Measurements from ENCODE around the gene DNAJC3. TPM values are rescaled to one million over a fixed set of nuclear protein-coding genes. Genes with fewer than 3 reads are reported as not detected.

The DNAJC3 gene
- total RNA-seq, 1 experiment from 2014 or later = 25.7 TPM

GRCh38 chr13:95708391-95708774 is 31.4 kb downstream of the DNAJC3 start:
- BruUV-seq (replicated peaks) = no TSS peak
- no peak for TF ChIP-seq SIN3A (IDR thresholded peaks at IDR 0.05; ENCODE audit: borderline replicate concordance, insufficient read depth, low read depth, low read length)
- no peak for TF ChIP-seq POLR2AphosphoS5 (IDR thresholded peaks at IDR 0.05; ENCODE audit: low read depth, low read length)
- no peak for TF ChIP-seq REST (IDR thresholded peaks at IDR 0.05; ENCODE audit: insufficient read depth in 1 of 2, low read depth in 2 of 2, low read length in 1 of 2)
- no peak for TF ChIP-seq TCF7L2 (IDR thresholded peaks at IDR 0.05; ENCODE audit: low read depth, low read length)
- intact Hi-C loops (cut with micrococcal nuclease; ENCODE audit: unreplicated experiment) (no loop called here), in situ Hi-C loops (cut with HindIII; ENCODE audit: low pct_unique_long_range_greater_than_20kb, low sequenced_read_pairs) (no loop called here)
- no peaks in the 10 kb centered on the region for H3K4me1 ChIP-seq (ENCODE audit: control insufficient read depth, insufficient read depth, low read length)
- H3K4me3 ChIP-seq (ENCODE audit: low read depth in 2 of 2, low read length in 2 of 2) = no peak overlapping the region
- no peak for ATAC-seq
- DNase-seq (ENCODE audit: low read depth, low spot score) = no peak
- H3K36me3 ChIP-seq (ENCODE audit: control insufficient read depth, insufficient read depth, low read length) = no peaks in the 10 kb centered on the region
- POLR2A ChIA-PET = no interaction called here
- no peaks in the 10 kb centered on the region for H3K9me3 ChIP-seq (ENCODE audit: control insufficient read depth, insufficient read depth, low read depth, low read length)
- no peak overlapping the region for H3K27ac ChIP-seq (ENCODE audit: low read length)
- CTCF ChIA-PET = no interaction called here
- H3K27me3 ChIP-seq (ENCODE audit: control insufficient read depth, insufficient read depth, low read length) = no peaks in the 10 kb centered on the region

DNA sequence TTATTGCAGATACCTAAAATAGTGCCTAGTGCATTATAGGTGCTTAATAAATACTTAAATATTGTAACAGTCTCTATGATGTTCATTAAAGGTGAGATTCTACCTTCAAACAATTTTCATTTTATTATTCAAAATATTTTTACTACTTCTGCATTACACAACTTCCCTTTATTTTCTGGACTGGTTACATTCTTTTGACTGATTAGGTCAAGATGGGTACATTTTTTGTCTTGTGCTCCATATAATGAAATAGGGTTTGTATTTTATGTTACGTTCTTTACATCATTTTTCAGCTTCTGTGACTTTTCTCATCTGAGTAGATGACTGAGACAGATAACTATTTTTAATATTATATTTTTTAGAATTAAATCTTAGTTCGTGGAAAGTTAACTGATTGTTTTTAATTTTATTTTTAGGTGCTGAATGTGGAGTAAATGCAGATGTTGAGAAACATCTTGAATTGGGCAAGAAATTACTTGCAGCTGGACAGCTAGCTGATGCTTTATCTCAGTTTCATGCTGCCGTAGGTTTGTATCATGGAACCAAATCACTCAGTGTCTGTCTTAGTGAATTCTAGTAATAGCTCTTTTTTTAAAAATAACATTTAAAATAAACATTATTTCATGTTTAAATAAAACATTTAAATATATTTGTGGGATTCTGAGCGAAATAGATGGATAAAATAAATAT is 32.0 kb downstream of the DNAJC3 start:
- Histone ChIP-seq H3K4me1 (ENCODE audit: control insufficient read depth, insufficient read depth, low read length) (no peaks in the 10 kb centered on the region), H3K27ac (ENCODE audit: low read length) (no peak overlapping the region), H3K27me3 (ENCODE audit: control insufficient read depth, insufficient read depth, low read length) (no peaks in the 10 kb centered on the region), H3K9me3 (ENCODE audit: control insufficient read depth, insufficient read depth, low read depth, low read length) (no peaks in the 10 kb centered on the region), H3K36me3 (ENCODE audit: control insufficient read depth, insufficient read depth, low read length) (no peaks in the 10 kb centered on the region), H3K4me3 (ENCODE audit: low read depth in 2 of 2, low read length in 2 of 2) (no peak overlapping the region)
- in situ Hi-C loops (cut with HindIII; ENCODE audit: low pct_unique_long_range_greater_than_20kb, low sequenced_read_pairs) (no loop called here), intact Hi-C loops (cut with micrococcal nuclease; ENCODE audit: unreplicated experiment) (no loop called here)
- ChIA-PET POLR2A (interaction anchor here (0.6 kb wide), 1 partner anchor 16 kb away, joined by 3 read pairs; no protein-coding TSS in a partner anchor), CTCF (interaction anchor here (0.6 to 0.7 kb wide), 2 partner anchors 567 to 1803 kb away, joined by 5 to 10 read pairs; no protein-coding TSS in a partner anchor)
- ATAC-seq = no peak
- BruUV-seq (replicated peaks) = no TSS peak
- DNase-seq (ENCODE audit: low read depth, low spot score) = no peak
- no peak for TF ChIP-seq CTCF (IDR thresholded peaks at IDR 0.05)
- TF ChIP-seq REST (IDR thresholded peaks at IDR 0.05; ENCODE audit: insufficient read depth in 1 of 2, low read depth in 2 of 2, low read length in 1 of 2) = no peak
- no peak for TF ChIP-seq SIN3A (IDR thresholded peaks at IDR 0.05; ENCODE audit: borderline replicate concordance, insufficient read depth, low read depth, low read length)
- TF ChIP-seq TCF7L2 (IDR thresholded peaks at IDR 0.05; ENCODE audit: low read depth, low read length) = no peak
- no peak for TF ChIP-seq POLR2AphosphoS5 (IDR thresholded peaks at IDR 0.05; ENCODE audit: low read depth, low read length)

All from Panc1 (cell line).